CD4-positive, alpha-beta T cell treated with Interleukin-1 beta for 1 hour (primary cell): Measurements from ENCODE around the gene DNMT1.

Experiments
- DNase-seq, 2 donors: peaks; one replicate each; pipeline ENCODE4 v3.0.0-alpha.2; 2020 to 2022

DNMT1 gene

DNA sequence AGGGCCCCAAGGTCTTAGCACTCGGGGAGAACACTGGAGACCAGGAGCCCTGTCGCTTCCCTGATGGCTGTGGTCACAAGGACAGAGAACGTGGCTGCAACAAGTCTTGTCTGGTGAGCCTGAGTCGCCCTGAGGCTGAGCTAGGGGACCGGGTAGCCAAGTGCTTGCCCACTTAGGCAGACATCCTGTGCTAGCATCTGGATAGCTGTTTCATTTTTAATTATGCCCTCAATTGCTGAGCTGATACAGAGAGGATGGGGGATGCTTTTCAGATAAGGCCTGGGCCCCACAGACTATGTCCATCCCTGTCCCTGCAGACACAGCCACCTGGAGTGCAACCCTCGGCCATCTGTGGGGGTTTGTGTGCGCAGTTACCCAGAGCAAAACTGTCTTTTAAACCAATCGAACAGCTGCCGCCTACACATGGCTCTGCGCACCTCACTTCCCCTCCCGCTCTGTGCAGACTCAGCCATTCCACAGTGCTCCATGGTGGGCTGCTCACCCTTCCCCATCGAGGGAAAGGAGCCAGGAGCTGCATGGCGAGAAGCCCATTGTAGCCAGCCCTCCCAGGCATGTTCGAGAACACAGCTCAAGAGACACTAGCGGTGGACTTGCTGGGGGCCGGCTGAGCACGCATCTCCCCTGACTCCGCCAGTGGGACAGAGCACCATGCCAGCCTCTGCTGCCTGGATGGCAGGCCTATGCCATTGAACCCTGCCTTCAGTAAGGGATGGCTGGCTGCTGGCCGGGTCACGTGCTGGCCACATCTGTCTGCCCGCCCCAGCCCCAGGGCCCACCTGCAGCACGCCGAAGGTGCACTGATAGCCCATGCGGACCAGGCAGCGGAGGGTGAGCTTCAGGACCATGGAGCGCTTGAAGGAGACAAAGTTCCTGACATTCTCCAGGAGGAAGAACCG, 55.6 kb downstream of the DNMT1 start:
- no peak for DNase-seq

DNA sequence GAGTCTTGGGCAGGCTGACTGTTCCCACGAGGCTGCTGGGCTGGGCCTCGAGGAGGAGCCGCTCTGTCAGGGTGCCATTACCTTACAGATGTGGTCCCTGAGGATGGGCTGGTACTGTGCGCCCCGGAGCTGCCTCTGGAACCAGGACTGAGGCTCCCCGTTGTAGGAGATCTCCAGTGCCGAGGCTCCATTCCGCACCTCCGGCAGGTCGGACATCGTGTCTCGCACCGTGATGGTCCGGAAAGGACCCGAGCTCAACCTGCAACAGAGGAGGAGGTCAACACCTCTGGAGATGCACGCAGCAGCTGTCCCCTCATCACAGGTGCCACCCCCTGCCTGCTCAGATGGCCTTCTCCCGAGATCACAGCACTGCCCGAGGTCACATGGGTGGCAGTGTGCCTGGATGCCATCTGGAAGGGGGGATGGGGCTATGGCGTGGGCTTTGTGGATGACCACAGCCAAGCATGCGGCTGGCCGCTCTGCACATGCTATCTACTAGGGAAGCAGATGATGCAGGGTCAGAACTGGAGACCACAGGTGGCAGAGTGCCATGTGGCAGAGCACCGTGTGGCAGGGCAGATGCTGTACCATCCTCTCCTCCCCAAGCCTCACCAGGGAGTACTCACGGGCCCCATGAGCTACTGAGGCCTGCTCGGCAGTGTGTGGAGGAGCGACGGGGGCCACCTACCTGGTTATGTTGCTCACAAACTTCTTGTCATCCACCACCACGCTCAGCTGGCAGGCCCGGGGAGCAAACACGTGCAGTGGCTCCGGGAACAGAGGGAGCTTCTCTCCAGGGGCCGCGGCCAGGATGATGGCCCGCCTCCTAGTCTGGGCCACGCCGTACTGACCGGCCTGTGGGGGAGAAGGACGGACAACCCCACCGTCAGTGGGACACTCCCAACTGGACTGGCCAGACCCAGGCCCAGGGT, 56.7 kb downstream of the DNMT1 start:
- DNase-seq: no peak

DNA sequence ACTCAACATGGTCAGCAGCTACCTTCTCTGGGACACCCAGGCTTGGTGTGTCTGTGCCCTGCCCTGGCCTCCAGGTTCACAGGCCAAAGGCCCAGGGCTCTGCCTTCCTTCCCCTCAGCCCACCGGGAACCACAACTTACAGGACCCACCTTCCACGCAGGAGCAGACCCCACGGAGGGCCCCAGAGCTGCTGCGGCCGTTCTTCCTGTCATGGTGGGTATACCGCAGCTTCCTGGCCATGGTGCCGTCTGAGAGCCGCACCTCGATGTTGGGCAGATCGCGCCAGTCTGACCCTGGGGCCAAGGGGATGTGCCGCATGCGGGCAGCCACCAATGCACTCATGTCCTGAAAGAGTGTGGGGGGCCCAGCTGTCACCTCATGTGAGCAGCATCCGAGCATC, 57.8 kb downstream of the DNMT1 start:
- no peak for DNase-seq

DNA sequence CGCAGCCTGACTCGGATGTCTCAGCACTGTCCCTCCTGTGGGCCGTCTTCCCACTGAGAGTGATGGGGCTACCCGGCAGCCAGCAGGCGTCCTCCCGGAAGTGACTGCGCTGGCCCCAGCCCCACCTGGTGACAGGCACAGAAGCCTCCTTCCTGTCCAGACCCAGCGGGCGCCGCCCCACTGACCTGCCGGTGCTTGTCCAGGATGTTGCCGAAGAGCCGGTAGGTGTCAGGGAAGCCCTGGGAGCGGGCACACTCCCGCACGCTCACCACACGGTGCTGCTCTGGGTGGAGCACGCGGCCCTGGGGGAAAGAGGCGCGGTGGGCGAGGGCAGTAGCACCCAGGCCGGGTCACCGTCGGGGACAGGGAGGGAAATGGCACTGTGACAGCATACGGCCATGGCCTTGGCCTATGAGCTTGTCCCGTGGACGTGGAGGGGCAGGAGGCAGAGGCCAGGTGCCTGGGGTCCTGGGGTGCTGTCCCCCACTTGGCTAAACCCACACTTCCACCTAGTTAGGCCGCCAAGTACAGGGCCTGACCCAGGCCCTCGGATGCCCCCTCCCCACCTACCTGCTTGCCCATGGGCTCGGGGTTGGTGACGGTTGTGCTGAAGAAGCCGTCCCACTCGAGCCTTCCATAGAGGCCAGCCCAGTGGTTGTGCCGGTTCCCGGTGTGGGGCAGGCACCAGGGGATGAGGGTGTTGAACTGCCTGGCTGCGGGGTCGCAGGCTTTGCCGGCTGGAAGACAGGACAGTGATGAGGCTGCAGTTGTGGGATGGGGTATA, 59.0 kb downstream of the DNMT1 start:
- no peak for DNase-seq

DNA sequence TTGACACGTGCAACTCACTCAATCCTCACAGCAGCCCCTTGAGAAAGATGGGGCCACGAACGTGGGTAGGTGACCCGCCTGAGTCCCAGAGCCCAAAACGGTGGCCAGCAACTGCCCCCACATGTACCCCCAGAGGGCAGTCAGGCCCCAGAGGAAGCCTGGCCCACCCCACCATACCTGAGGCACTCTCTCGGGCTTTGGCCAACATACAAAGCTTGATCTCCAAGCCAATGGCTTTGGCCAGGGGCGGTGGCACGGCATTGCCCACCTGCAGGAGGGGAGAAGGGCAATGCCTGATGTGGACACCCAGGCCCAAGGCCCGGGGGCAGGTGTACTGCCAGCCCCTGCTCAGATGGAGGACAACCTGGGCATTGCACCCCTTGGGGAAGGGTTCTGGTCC, 60.7 kb downstream of the DNMT1 start:
- DNase-seq: no peak

DNA sequence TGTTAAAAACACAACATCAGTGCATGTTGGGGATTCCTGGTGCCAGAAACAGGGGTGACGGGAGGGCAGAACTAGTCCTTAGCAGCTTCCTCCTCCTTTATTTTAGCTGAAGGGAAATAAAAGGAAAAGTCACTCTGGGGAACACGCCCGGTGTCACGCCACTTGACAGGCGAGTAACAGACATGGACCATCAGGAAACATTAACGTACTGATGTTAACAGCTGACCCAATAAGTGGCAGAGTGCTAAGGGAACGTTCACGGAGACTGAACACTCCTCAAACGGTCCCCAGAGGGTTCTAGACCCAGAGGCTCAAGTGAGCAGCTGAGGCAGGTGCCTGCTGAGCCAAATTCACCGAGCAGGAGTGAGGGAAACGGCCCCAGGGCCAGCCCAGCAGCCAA, 61.2 kb downstream of the DNMT1 start:
- no peak for DNase-seq

DNA sequence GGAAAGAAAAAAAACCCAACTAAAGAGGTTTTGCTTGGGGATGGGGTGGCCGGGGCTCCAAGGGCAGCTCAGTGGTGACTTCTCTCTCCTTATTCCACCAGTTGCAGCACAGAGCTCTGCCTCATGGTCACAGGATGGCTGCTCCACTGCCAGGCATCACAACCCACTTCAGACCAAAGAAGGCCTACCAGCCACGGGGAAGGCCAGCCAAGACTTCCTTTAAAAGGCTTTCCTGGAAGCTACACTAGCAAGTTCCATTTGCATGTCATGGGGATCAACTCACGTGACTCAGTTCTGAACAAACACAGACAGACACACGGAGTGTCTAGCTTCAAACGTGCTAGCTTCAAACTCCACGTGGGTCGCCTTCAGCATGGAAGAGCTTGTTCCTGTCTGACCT, 61.8 kb downstream of the DNMT1 start:
- DNase-seq: no peak

DNA sequence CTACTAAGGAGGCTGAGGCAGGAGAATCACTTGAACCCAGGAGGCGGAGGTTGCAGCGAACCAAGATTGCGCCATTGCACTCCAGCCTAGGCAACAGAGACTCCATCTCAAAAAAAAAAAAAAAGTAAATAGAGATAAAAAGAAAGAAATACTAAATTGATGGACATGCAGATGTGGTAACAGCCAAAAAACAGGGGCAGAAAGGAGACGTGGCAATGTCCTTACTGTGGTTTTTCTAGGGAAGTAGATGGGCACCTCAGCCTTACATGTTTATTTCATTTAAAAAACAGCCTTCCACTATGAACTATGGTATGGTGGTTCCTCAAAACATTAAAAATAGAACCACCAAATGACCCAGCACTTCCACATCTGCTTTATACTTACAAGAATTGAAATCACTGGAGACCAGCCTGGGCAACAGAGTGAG, 68.5 kb downstream of the DNMT1 start:
- DNase-seq: no peak

DNA sequence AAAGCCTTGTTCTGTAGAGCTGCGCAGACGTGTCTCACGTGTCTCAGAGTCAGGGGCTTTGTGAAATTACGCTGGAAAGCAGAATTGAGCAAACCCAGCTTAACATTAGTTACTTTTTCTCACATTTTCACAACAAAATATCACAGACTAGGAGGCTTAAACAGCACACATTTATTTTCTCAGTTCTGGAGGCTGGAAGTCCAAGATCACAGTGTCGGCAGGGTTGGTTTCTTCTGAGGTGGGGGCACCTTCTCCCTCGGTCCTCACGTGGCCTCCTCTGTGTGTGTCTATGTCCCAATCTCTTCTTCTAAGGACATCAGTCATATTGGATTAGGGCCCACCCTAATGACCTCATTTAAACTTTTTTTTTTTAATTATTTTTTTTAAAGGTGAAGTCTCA, 70.3 kb downstream of the DNMT1 start:
- no peak for DNase-seq

DNA sequence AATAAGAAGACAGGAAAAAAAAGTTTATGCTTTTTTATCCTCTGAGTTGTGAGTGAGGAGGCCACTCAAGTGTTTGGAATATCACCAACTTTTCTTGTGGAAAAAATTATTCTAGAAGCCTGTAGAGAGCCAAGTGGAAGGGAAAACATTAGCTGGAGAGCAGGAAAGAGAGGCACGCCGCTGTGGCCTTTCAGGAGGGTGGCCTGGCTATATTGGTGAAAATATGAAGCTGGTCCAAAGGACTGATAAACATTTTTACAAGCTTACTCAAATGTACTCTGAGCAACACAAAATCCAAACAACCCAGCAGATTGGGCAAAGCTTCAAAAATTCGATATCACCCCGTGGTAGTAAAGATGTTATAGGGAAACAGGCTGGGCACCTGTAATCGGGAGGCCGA, 72.7 kb downstream of the DNMT1 start:
- no peak for DNase-seq

DNA sequence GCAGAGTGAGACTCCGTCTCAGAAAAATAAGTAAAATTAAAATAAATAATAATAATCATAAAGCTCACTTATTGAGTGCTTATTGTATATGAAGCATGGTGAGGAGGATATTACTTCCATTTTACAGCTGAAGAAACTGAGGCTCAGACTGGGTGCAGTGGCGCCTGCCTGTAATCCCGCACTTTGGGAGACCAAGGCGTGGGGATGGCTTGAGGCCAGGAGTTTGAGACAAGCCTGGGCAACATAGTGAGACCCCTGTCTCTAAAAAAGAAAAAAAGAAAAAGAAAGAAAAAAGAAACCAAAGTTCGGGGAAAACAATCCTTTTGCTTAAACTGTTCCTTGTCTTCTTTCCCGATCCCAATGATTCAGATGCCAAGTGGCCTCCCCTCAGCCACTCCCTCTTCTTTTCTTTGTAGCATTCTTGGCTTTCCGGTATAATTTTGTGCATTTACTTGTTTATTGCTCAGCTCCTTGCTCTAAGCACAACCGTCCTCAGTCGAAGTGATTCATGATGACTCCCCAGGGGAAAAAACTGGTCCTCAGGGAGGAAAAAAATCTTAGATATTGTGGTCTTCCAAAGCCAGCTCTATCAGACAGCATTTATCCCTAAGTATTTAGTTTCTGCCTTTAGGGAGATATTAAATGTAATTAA, 74.1 kb downstream of the DNMT1 start:
- DNase-seq: no peak

DNA sequence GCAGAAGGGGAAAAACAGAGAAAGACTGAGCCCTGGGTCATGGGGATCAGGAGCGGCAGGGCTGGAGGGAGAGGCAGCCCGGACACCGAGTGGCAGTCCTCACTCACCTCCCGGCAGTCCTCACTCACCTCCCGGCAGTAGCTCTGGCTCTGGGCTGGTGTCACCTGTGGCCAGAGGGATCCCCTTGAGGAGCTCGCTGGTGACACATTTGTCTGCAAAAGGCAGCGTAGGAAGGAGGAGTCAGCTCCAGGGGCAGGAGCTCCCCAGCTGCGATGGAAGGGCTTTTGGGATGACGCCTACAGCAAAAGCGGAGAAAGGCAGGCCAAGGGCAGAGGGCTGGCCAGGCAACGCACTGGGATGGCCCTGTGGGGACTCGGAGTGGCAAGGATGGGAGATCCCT, 75.8 kb downstream of the DNMT1 start:
- DNase-seq: no peak

DNA sequence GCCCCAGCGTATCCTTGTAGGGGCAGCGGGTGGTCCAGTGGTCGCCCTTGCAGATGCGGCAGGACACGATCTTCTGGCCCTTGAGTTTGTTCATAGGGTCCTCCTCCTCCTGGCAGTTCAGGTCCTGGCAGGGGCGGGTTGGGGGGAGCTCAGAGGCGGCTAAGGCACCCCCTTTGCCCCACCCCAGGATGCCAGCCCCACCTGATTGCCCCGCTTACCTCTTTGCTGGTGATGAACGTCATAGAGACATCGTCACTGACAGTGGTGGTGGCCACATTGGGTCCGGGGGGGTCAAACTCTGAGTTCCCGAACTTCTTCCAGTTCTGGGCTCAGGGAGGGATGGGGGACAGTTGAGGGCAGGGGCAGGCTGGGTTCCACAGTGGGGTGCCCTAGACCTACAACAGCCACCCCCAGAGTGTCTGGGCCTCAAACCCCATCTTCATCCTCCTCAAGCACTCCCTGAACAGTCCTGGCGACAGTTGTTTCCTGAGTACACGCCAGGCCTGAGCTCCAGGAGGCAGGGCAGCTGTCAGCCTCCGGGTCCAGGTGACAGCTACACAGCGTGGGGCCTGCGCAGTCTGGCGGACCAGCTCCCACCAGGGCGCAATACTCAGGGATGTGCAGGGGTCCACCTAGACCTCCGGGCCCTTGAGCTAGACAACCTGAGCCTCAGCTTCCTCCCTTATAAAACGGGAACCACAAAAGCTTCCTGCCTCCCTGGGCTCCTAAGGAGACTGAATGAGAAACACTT, 77.7 kb downstream of the DNMT1 start:
- DNase-seq: no peak

DNA sequence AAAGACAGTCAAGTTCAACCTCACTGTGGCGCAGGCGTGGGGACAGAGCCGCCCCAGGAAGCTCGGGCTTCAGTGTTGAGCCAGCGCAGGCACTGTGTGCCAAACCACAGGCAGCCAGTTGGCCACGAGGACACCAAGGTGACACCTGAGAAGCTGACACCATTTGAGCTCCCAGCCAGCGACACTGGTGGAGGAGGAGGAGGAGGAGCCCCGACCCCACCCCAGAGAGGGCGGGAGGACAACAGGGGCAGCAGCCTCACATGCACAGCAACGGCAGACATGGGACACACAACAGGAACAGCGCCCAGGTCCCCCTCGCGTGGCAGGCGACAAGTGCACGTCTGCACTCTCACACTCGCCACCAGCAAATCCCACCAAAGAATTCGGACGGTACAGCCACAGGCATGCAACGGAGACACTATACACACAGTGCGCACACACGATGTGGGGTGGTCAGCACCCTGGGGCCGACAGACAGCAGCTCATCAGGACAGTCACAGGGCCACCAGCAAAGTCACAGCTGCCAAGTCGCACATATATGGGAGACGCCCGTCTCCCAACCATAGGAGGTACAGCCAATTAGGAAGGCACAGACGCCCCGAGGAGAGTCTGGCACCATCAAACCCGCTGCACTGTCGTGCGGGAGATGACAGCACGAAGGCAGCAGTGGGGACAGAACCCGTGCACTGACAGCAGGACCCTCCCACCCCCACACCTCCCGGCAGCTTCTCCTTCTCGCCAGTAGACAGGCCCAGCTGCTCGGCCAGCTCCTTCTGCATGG, 78.5 kb downstream of the DNMT1 start:
- DNase-seq: no peak

DNA sequence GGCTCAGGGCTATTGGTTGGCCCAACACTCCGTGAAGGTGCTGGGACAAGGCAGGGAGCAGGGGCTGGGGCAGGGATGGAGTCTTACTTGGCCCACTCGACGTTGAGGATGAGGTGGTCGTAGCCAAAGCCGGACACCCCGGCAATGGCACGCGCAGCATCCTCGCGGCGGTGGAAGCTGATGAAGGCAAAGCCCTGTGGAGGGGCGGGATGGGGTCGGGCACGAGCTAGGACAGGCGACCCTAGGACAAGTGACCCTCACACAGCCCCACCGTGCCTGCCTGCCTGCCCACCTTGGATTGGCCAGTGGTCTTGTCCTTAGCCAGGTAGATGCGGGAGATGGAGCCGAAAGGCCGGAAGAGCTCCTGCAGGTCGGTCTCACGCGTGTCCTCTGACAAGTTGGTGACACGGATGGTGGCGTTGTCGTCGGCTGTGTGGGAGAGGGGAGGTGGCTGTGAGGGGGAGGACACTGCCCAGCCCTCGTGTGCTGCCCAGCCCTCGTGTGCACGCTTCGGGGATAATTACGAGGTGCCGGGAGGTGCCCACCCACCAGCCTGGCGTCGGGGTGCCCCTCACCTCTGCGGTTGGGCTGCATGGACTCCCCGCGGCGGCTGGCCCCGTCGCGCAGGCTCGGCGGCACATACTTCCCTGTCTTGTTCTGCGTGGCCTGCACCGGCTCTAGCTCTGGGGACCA, 79.2 kb downstream of the DNMT1 start:
- DNase-seq: no peak

DNA sequence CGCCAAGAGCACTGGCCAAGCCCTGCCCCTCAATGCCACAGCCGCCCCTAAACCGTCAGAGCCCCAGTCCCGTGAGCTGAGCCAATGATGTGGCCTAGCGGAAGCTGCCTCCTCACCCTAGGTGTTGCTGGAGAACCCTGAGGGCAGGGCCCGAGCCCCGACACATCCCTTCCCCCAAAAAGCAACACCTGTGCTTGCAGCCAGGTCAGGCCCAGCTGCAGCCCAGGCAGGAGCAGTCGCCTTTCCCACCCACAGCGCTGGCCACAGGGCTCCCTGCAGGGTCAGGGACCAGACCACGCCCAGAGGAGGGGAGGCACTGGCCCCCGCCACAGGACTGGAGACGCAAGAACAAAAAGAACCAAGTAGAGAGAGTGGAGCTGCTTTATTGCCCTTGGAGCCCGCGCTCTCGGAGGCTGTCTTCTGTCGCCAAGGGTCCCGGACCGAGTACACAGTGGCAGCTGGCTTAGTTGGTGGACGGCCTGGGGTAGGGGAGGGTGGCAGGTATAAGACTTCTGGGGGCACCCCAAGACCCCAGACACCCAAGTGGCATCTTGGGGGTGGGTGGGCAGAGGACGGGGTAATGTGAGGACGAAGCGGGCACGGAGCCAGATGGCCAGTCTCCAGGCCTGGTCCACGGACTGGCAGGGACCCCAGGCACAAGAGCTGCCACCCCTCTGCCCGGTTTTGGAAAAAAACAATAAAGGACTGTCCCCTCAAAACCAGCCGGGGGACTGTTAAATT, 79.9 kb downstream of the DNMT1 start:
- no peak for DNase-seq

DNA sequence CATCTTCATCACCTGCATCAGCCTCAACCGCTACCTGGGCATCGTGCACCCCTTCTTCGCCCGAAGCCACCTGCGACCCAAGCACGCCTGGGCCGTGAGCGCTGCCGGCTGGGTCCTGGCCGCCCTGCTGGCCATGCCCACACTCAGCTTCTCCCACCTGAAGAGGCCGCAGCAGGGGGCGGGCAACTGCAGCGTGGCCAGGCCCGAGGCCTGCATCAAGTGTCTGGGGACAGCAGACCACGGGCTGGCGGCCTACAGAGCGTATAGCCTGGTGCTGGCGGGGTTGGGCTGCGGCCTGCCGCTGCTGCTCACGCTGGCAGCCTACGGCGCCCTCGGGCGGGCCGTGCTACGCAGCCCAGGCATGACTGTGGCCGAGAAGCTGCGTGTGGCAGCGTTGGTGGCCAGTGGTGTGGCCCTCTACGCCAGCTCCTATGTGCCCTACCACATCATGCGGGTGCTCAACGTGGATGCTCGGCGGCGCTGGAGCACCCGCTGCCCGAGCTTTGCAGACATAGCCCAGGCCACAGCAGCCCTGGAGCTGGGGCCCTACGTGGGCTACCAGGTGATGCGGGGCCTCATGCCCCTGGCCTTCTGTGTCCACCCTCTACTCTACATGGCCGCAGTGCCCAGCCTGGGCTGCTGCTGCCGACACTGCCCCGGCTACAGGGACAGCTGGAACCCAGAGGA, 80.6 kb downstream of the DNMT1 start:
- DNase-seq: no peak

DNA sequence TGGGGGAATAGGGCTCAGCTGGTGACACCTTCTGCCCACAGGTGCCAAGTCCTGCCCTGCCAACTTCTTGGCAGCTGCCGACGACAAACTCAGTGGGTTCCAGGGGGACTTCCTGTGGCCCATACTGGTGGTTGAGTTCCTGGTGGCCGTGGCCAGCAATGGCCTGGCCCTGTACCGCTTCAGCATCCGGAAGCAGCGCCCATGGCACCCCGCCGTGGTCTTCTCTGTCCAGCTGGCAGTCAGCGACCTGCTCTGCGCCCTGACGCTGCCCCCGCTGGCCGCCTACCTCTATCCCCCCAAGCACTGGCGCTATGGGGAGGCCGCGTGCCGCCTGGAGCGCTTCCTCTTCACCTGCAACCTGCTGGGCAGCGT, 81.2 kb downstream of the DNMT1 start:
- peak in 1 of 2 donors; percentile 33 for DNase-seq
